IMR-90 (cell line): ENCODE data around the gene GALNT16.

Experiments used
- POLR2A ChIP-seq: IDR thresholded peaks from 2 replicates; pipeline ENCODE4 v1.6.1; 2012; ENCODE audit warnings: mild to moderate bottlenecking, low read depth, low read length
- SMC3 ChIP-seq: fragments of 150-350 bp; IDR thresholded peaks from 2 replicates; pipeline ENCODE4 v1.6.1; 2016; ENCODE audit warnings: low read depth, mild to moderate bottlenecking, antibody characterized with exemption, low read length, moderate library complexity
- TF ChIP-seq, protein P1 (sequence below): conservative IDR thresholded peaks from 2 replicates; pipeline ENCODE4 v1.5.1; 2012; ENCODE audit warnings: mild to moderate bottlenecking, low read depth, low read length, improper control_type of control experiment
- TF ChIP-seq, protein P2 (sequence below): fragments of 150-350 bp; IDR thresholded peaks from 2 replicates; pipeline ENCODE4 v1.6.1; 2017; ENCODE audit warnings: mild to moderate bottlenecking, antibody characterized with exemption, low read length, low read depth

DNA sequence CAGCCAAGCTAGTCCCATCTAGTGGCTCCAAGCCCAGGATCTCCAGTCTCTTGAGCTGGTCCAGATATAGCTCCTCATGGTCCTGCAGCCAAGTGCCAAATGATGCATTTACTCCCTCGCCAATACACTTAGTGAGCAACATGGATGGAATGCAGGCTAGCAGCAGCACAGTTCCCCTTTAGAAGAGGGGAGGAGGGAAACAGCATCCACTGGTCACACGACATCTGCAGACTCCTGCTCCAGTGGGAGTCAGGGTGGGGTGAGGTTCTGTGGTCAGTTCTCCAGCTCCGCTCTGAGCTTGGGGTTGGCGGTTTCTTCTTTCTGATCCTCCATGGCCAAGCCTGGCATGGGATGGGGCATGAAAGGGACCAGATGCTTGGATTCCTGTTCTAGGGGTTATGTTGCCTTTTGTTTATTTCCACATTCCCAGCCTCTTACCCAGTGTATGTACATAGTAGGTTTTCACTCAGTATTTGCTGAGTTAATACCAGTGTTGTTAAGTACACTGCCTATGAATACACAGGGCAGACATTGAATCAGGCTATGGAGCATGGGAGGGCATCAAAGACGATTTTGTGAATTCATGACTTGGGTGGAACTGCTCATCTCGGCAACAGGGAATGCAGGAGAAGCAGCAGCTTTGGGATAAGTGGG lies 57.3 kb downstream of the GALNT16 start:
- TF ChIP-seq, protein P1, sequence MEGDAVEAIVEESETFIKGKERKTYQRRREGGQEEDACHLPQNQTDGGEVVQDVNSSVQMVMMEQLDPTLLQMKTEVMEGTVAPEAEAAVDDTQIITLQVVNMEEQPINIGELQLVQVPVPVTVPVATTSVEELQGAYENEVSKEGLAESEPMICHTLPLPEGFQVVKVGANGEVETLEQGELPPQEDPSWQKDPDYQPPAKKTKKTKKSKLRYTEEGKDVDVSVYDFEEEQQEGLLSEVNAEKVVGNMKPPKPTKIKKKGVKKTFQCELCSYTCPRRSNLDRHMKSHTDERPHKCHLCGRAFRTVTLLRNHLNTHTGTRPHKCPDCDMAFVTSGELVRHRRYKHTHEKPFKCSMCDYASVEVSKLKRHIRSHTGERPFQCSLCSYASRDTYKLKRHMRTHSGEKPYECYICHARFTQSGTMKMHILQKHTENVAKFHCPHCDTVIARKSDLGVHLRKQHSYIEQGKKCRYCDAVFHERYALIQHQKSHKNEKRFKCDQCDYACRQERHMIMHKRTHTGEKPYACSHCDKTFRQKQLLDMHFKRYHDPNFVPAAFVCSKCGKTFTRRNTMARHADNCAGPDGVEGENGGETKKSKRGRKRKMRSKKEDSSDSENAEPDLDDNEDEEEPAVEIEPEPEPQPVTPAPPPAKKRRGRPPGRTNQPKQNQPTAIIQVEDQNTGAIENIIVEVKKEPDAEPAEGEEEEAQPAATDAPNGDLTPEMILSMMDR: no peak
- TF ChIP-seq POLR2A: no peak
- no peak for TF ChIP-seq SMC3
- TF ChIP-seq, protein P2, sequence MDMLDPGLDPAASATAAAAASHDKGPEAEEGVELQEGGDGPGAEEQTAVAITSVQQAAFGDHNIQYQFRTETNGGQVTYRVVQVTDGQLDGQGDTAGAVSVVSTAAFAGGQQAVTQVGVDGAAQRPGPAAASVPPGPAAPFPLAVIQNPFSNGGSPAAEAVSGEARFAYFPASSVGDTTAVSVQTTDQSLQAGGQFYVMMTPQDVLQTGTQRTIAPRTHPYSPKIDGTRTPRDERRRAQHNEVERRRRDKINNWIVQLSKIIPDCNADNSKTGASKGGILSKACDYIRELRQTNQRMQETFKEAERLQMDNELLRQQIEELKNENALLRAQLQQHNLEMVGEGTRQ: no peak
